HG03060 (cell line): ENCODE data around the gene HSD3B1.
"Not testable (repeated sequence)": the region's sequence is repeated elsewhere in the genome, so short reads cannot be mapped to it uniquely, and the experiment has no call there.

Experiments used
- ATAC-seq: cut with Tn5 transposase; IDR thresholded peaks from one replicate; pipeline ENCODE4 v1.9.1; 2021; ENCODE audit warnings: low read depth, moderate number of reproducible peaks; ENCODE audit not compliant: unreplicated experiment

Gene HSD3B1

GRCh38 chr1:119551218-119551617 lies 44.2 kb downstream of the HSD3B1 start:
- no peak for ATAC-seq

GRCh38 chr1:119552656-119553055 lies 45.6 kb downstream of the HSD3B1 start:
- ATAC-seq: not testable (repeated sequence)

GRCh38 chr1:119553302-119554071 lies 46.5 kb downstream of the HSD3B1 start:
- not testable (repeated sequence) for ATAC-seq

DNA sequence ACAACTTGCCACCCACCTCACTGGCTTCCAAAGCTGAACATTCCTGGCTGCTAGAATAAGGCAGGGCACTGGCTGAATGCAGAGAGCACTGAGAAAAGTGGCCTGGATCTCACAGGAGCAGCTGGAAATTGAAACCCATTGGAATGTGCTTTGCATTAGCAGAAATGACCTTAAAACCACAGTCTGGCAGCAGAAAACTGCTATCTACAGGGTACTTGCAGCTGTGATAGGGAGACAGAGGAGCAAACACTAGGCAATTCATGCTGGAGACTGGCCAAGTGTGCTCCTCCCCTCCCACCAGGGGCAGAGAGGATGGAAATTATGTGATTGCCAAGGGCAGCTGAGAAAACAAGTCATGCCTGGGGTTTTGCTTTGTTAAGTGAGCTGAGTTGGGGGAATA lies 47.2 kb downstream of the HSD3B1 start:
- no peak for ATAC-seq

GRCh38 chr1:119556423-119556822 lies 49.4 kb downstream of the HSD3B1 start:
- ATAC-seq: no peak

DNA sequence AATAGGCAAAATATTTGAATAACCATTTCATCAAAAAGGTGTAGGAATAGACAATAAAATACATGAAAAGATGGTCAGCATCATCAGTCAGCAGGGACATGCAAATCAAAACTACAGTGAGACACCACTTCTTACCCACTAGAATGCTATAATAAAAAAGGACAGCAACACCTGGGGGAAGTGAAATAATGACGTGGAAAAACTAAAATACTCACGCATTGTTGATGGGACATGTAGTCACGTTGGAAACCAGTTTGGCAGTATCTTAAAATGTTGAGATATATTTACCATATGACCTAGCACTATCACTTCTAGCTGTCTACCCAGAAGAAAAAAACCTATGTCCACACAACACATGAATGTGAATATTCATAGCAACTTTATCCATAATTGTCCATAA lies 53.4 kb downstream of the HSD3B1 start:
- not testable (repeated sequence) for ATAC-seq

- ATAC-seq: no peak
These were observed 57.5 kb downstream of the HSD3B1 start for GRCh38 chr1:119564548-119564947.
